ENCODE results near the gene ASPA. TPM values are rescaled to one million over a fixed set of nuclear protein-coding genes. Genes with fewer than 3 reads are reported as not detected.
"Not testable (repeated sequence)": the region's sequence is repeated elsewhere in the genome, so short reads cannot be mapped to it uniquely, and the experiment has no call there.

ASPA gene
- total RNA-seq, 1 donor = 0.36 TPM

GRCh38 chr17:3510090-3510489, 34.3 kb downstream of the ASPA start:
- no peaks in the 10 kb centered on the region for H3K79me2 ChIP-seq (ENCODE audit: insufficient read depth, low read length)
- no peak for TF ChIP-seq CTCF (IDR thresholded peaks at IDR 0.05; ENCODE audit: extremely low read depth, low read depth, low read length)
- H3K9me3 ChIP-seq (ENCODE audit: low read depth, low read length) = no peaks in the 10 kb centered on the region
- no peak overlapping the region for H2AFZ ChIP-seq (ENCODE audit: low read length)
- no peak overlapping the region for H3K4me2 ChIP-seq (ENCODE audit: insufficient read depth, low read length)
- no peak for DNase-seq (ENCODE audit: insufficient read length, low spot score, missing footprints)
- no peak overlapping the region for H3K4me3 ChIP-seq (ENCODE audit: insufficient read depth, low read length)
- H4K20me1 ChIP-seq (ENCODE audit: insufficient read depth, low read length) = no peaks in the 10 kb centered on the region
- no peaks in the 10 kb centered on the region for H3K36me3 ChIP-seq (ENCODE audit: insufficient read depth, low read length)
- H3K4me1 ChIP-seq (ENCODE audit: insufficient read depth, low read length) = peaks cover 9% of the 10 kb centered on the region
- H3K27me3 ChIP-seq (ENCODE audit: insufficient read depth, low read length) = no peaks in the 10 kb centered on the region
- H3K27ac ChIP-seq (ENCODE audit: low read depth, low read length) = no peak overlapping the region

GRCh38 chr17:3511852-3512504, 36.2 kb downstream of the ASPA start:
- H4K20me1 ChIP-seq (ENCODE audit: insufficient read depth, low read length) = no peaks in the 10 kb centered on the region
- no peak overlapping the region for H3K27ac ChIP-seq (ENCODE audit: low read depth, low read length)
- peak overlapping the region; percentile 52 for H2AFZ ChIP-seq (ENCODE audit: low read length)
- no peaks in the 10 kb centered on the region for H3K27me3 ChIP-seq (ENCODE audit: insufficient read depth, low read length)
- H3K4me1 ChIP-seq (ENCODE audit: insufficient read depth, low read length) = peaks cover 9% of the 10 kb centered on the region
- H3K36me3 ChIP-seq (ENCODE audit: insufficient read depth, low read length) = no peaks in the 10 kb centered on the region
- H3K9me3 ChIP-seq (ENCODE audit: low read depth, low read length) = no peaks in the 10 kb centered on the region
- H3K79me2 ChIP-seq (ENCODE audit: insufficient read depth, low read length) = no peaks in the 10 kb centered on the region
- no peak for TF ChIP-seq CTCF (IDR thresholded peaks at IDR 0.05; ENCODE audit: extremely low read depth, low read depth, low read length)
- H3K4me2 ChIP-seq (ENCODE audit: insufficient read depth, low read length) = no peak overlapping the region
- H3K4me3 ChIP-seq (ENCODE audit: insufficient read depth, low read length) = no peak overlapping the region
- DNase-seq (ENCODE audit: insufficient read length, low spot score, missing footprints) = no peak

GRCh38 chr17:3512505-3513171, 36.8 kb downstream of the ASPA start:
- no peaks in the 10 kb centered on the region for H3K9me3 ChIP-seq (ENCODE audit: low read depth, low read length)
- no peaks in the 10 kb centered on the region for H3K36me3 ChIP-seq (ENCODE audit: insufficient read depth, low read length)
- H3K27ac ChIP-seq (ENCODE audit: low read depth, low read length) = no peak overlapping the region
- no peaks in the 10 kb centered on the region for H4K20me1 ChIP-seq (ENCODE audit: insufficient read depth, low read length)
- peaks cover 9% of the 10 kb centered on the region for H3K4me1 ChIP-seq (ENCODE audit: insufficient read depth, low read length)
- TF ChIP-seq CTCF (IDR thresholded peaks at IDR 0.05; ENCODE audit: extremely low read depth, low read depth, low read length) = no peak
- H2AFZ ChIP-seq (ENCODE audit: low read length) = peak overlapping the region; percentile 52
- no peaks in the 10 kb centered on the region for H3K79me2 ChIP-seq (ENCODE audit: insufficient read depth, low read length)
- peak overlapping the region; percentile 73 for H3K4me2 ChIP-seq (ENCODE audit: insufficient read depth, low read length)
- DNase-seq (ENCODE audit: insufficient read length, low spot score, missing footprints) = peak; percentile 94
- H3K4me3 ChIP-seq (ENCODE audit: insufficient read depth, low read length) = peak overlapping the region; percentile 41
- H3K27me3 ChIP-seq (ENCODE audit: insufficient read depth, low read length) = no peaks in the 10 kb centered on the region

GRCh38 chr17:3513305-3514035, 37.7 kb downstream of the ASPA start:
- Histone ChIP-seq H3K4me2 (ENCODE audit: insufficient read depth, low read length) (peak overlapping the region; percentile 73), H4K20me1 (ENCODE audit: insufficient read depth, low read length) (no peaks in the 10 kb centered on the region), H3K79me2 (ENCODE audit: insufficient read depth, low read length) (no peaks in the 10 kb centered on the region), H3K27ac (ENCODE audit: low read depth, low read length) (no peak overlapping the region), H3K4me3 (ENCODE audit: insufficient read depth, low read length) (peak overlapping the region; percentile 41), H3K9me3 (ENCODE audit: low read depth, low read length) (no peaks in the 10 kb centered on the region), H3K36me3 (ENCODE audit: insufficient read depth, low read length) (no peaks in the 10 kb centered on the region), H2AFZ (ENCODE audit: low read length) (peak overlapping the region; percentile 52), H3K4me1 (ENCODE audit: insufficient read depth, low read length) (peaks cover 9% of the 10 kb centered on the region), H3K27me3 (ENCODE audit: insufficient read depth, low read length) (no peaks in the 10 kb centered on the region)
- DNase-seq (ENCODE audit: insufficient read length, low spot score, missing footprints) = no peak
- TF ChIP-seq CTCF (IDR thresholded peaks at IDR 0.05; ENCODE audit: extremely low read depth, low read depth, low read length) = no peak

- H3K79me2 ChIP-seq (ENCODE audit: insufficient read depth, low read length); H3K4me2 ChIP-seq (ENCODE audit: insufficient read depth, low read length); H3K4me3 ChIP-seq (ENCODE audit: insufficient read depth, low read length); H3K4me1 ChIP-seq (ENCODE audit: insufficient read depth, low read length); H2AFZ ChIP-seq (ENCODE audit: low read length); DNase-seq (ENCODE audit: insufficient read length, low spot score, missing footprints); H3K36me3 ChIP-seq (ENCODE audit: insufficient read depth, low read length); H3K27me3 ChIP-seq (ENCODE audit: insufficient read depth, low read length); H3K27ac ChIP-seq (ENCODE audit: low read depth, low read length); H4K20me1 ChIP-seq (ENCODE audit: insufficient read depth, low read length); H3K9me3 ChIP-seq (ENCODE audit: low read depth, low read length): not testable (repeated sequence)
Measured at GRCh38 chr17:3514167-3514566, 38.4 kb downstream of the ASPA start.
